Measurements from ENCODE around the gene ZNF454.

DNA sequence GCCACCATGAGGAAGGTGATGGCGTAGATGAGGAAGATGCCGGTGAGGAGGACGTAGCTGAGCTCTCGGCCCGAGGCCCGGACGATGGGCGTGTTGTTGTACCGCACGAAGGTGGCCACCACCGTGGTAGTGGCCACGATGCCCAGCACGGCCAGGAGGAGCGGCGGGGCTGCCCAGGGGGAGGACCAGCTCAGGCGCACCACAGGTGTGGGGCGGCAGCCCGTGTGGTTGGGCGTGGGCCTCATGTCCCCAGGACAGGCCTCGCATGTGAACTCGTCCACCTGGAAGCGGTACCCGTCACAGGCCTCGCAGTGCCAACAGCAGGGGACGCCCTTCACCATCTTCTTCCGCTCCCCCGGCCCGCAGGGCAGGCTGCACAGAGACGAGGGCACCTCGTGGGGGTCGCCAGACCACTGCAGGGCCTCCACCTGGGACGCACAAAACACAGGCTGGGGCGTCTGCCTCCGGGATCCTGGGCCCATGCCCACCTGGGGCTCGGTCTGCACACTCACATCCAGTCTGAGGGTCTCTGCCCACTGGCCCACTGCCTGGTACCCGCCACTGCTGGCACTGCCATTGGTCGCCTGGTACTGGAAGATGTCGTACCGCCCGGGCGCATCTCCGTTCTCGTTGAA lies 45.4 kb downstream of the ZNF454 start:
- TF ChIP-seq, protein P1, sequence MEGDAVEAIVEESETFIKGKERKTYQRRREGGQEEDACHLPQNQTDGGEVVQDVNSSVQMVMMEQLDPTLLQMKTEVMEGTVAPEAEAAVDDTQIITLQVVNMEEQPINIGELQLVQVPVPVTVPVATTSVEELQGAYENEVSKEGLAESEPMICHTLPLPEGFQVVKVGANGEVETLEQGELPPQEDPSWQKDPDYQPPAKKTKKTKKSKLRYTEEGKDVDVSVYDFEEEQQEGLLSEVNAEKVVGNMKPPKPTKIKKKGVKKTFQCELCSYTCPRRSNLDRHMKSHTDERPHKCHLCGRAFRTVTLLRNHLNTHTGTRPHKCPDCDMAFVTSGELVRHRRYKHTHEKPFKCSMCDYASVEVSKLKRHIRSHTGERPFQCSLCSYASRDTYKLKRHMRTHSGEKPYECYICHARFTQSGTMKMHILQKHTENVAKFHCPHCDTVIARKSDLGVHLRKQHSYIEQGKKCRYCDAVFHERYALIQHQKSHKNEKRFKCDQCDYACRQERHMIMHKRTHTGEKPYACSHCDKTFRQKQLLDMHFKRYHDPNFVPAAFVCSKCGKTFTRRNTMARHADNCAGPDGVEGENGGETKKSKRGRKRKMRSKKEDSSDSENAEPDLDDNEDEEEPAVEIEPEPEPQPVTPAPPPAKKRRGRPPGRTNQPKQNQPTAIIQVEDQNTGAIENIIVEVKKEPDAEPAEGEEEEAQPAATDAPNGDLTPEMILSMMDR (IDR thresholded peaks at IDR 0.05), result no peak
- TF ChIP-seq POLR2A (IDR thresholded peaks at IDR 0.05), result no peak

All from lower leg skin (tissue), 3 donors.